ENCODE results near the gene EI24.

EI24 gene

GRCh38 chr11:125624756-125625213, 55.5 kb downstream of the EI24 start, which contains the start of gene CHEK1:
Gene CHEK1 (plus strand): TSS chr11:125625163. CDS start chr11:125626769, 1,606 bp downstream.
- Histone ChIP-seq H3K4me3 (ENCODE audit: low read depth in 1 of 2, low read length in 2 of 2) (peak within 1 kb of the TSS; percentile 82 to 94), H3K27ac (ENCODE audit: low read depth, low read length) (peak within 1 kb of the TSS; percentile 98), H3K9ac (ENCODE audit: low read depth in 1 of 2, low read length in 2 of 2) (peak within 1 kb of the TSS; percentile 87 to 99), H3K27me3 (ENCODE audit: control insufficient read depth in 1 of 2, insufficient read depth in 2 of 2, low read length in 2 of 2) (no peaks in the 10 kb centered on the region), H3K4me1 (ENCODE audit: control insufficient read depth in 1 of 2, insufficient read depth in 2 of 2, low read length in 2 of 2) (peaks cover 13 to 19% of the 10 kb centered on the region in 2 donors), H3K36me3 (ENCODE audit: control insufficient read depth in 1 of 2, insufficient read depth in 2 of 2, low read length in 2 of 2) (peaks cover 18 to 26% of the 10 kb centered on the region in 2 donors), H3K9me3 (ENCODE audit: control insufficient read depth in 1 of 2, low read length in 2 of 2) (no peaks in the 10 kb centered on the region)

- Histone ChIP-seq H3K27me3 (ENCODE audit: control insufficient read depth in 1 of 2, insufficient read depth in 2 of 2, low read length in 2 of 2) (no peaks in the 10 kb centered on the region), H3K36me3 (ENCODE audit: control insufficient read depth in 1 of 2, insufficient read depth in 2 of 2, low read length in 2 of 2) (peaks cover 15 to 23% of the 10 kb centered on the region in 2 donors), H3K9ac (ENCODE audit: low read depth in 1 of 2, low read length in 2 of 2) (peak overlapping the region; percentile 87 to 99), H3K9me3 (ENCODE audit: control insufficient read depth in 1 of 2, low read length in 2 of 2) (no peaks in the 10 kb centered on the region), H3K4me1 (ENCODE audit: control insufficient read depth in 1 of 2, insufficient read depth in 2 of 2, low read length in 2 of 2) (peaks cover 13 to 19% of the 10 kb centered on the region in 2 donors), H3K4me3 (ENCODE audit: low read depth in 1 of 2, low read length in 2 of 2) (peak overlapping the region; percentile 82 to 94), H3K27ac (ENCODE audit: low read depth, low read length) (peak overlapping the region; percentile 98)
Observed at GRCh38 chr11:125625225-125625629, 56.0 kb downstream of the EI24 start.

- Histone ChIP-seq H3K27me3 (ENCODE audit: control insufficient read depth in 1 of 2, insufficient read depth in 2 of 2, low read length in 2 of 2) (no peaks in the 10 kb centered on the region), H3K36me3 (ENCODE audit: control insufficient read depth in 1 of 2, insufficient read depth in 2 of 2, low read length in 2 of 2) (peaks cover 10 to 18% of the 10 kb centered on the region in 2 donors), H3K4me1 (ENCODE audit: control insufficient read depth in 1 of 2, insufficient read depth in 2 of 2, low read length in 2 of 2) (peaks cover 13 to 19% of the 10 kb centered on the region in 2 donors), H3K9ac (ENCODE audit: low read depth in 1 of 2, low read length in 2 of 2) (peak overlapping the region; percentile 87 to 99), H3K27ac (ENCODE audit: low read depth, low read length) (peak overlapping the region; percentile 98), H3K9me3 (ENCODE audit: control insufficient read depth in 1 of 2, low read length in 2 of 2) (no peaks in the 10 kb centered on the region), H3K4me3 (ENCODE audit: low read depth in 1 of 2, low read length in 2 of 2) (peak overlapping the region; percentile 82 to 94)
Observed at GRCh38 chr11:125625630-125626287, 56.5 kb downstream of the EI24 start.

GRCh38 chr11:125626288-125626950, 57.1 kb downstream of the EI24 start:
- no peaks in the 10 kb centered on the region for H3K27me3 ChIP-seq (ENCODE audit: control insufficient read depth in 1 of 2, insufficient read depth in 2 of 2, low read length in 2 of 2)
- peaks cover 13 to 19% of the 10 kb centered on the region in 2 donors for H3K4me1 ChIP-seq (ENCODE audit: control insufficient read depth in 1 of 2, insufficient read depth in 2 of 2, low read length in 2 of 2)
- no peak overlapping the region for H3K27ac ChIP-seq (ENCODE audit: low read depth, low read length)
- H3K9me3 ChIP-seq (ENCODE audit: control insufficient read depth in 1 of 2, low read length in 2 of 2): no peaks in the 10 kb centered on the region
- H3K4me3 ChIP-seq (ENCODE audit: low read depth in 1 of 2, low read length in 2 of 2): peak overlapping the region; percentile 82 to 94
- H3K9ac ChIP-seq (ENCODE audit: low read depth in 1 of 2, low read length in 2 of 2): peak overlapping the region; percentile 87 to 99
- H3K36me3 ChIP-seq (ENCODE audit: control insufficient read depth in 1 of 2, insufficient read depth in 2 of 2, low read length in 2 of 2): peaks cover 5 to 14% of the 10 kb centered on the region in 2 donors

GRCh38 chr11:125627236-125627910, 58.1 kb downstream of the EI24 start:
- Histone ChIP-seq H3K36me3 (ENCODE audit: control insufficient read depth in 1 of 2, insufficient read depth in 2 of 2, low read length in 2 of 2) (peaks cover 0 to 7% of the 10 kb centered on the region in 2 donors), H3K4me3 (ENCODE audit: low read depth in 1 of 2, low read length in 2 of 2) (peak overlapping the region; percentile 82 to 94), H3K9me3 (ENCODE audit: control insufficient read depth in 1 of 2, low read length in 2 of 2) (no peaks in the 10 kb centered on the region), H3K9ac (ENCODE audit: low read depth in 1 of 2, low read length in 2 of 2) (peak overlapping the region in 1 of 2 donors; percentile 99), H3K27me3 (ENCODE audit: control insufficient read depth in 1 of 2, insufficient read depth in 2 of 2, low read length in 2 of 2) (no peaks in the 10 kb centered on the region), H3K27ac (ENCODE audit: low read depth, low read length) (no peak overlapping the region), H3K4me1 (ENCODE audit: control insufficient read depth in 1 of 2, insufficient read depth in 2 of 2, low read length in 2 of 2) (peaks cover 13 to 19% of the 10 kb centered on the region in 2 donors)

All from duodenal mucosa (tissue), 2 donors.